Dendritic cell treated with granulocyte-macrophage colony-stimulating factor and Interleukin-4, amounts not matched to agents 40 ng/mL and 50 ng/mL, for 4 days (primary cell): ENCODE results near the gene ATP11A.
"Not testable (repeated sequence)": the region's sequence is repeated elsewhere in the genome, so short reads cannot be mapped to it uniquely, and the experiment has no call there.

Source experiments
- H3K27ac Mint-ChIP-seq: one replicate; pipeline ENCODE4 v1.8.0; 2022; ENCODE audit warnings: mild to moderate bottlenecking, mixed read lengths
- H3K27me3 Mint-ChIP-seq: one replicate; pipeline ENCODE4 v1.8.0; 2022; ENCODE audit warnings: mild to moderate bottlenecking, mixed read lengths
- H3K36me3 Mint-ChIP-seq: one replicate; pipeline ENCODE4 v1.8.0; 2022; ENCODE audit warnings: low read depth, mixed read lengths
- H3K4me1 Mint-ChIP-seq: one replicate; pipeline ENCODE4 v1.8.0; 2022; ENCODE audit warnings: low read depth, mixed read lengths
- H3K4me3 Mint-ChIP-seq: one replicate; pipeline ENCODE4 v1.8.0; 2022; ENCODE audit warnings: mild to moderate bottlenecking, moderate library complexity, mixed read lengths
- H3K9me3 Mint-ChIP-seq: one replicate; pipeline ENCODE4 v1.8.0; 2022; ENCODE audit warnings: mixed read lengths
- intact Hi-C: fragments of 100-400 bp; cut with micrococcal nuclease; formaldehyde crosslinking; loops from one replicate; pipeline ENCODE4 v1.15.0; 2022

Gene ATP11A

GRCh38 chr13:112854321-112854720, 164.5 kb downstream of the ATP11A start:
- Mint-ChIP-seq H3K9me3 (no peaks in the 10 kb centered on the region), H3K27me3 (no peaks in the 10 kb centered on the region), H3K27ac (no peak overlapping the region), H3K4me3 (no peak overlapping the region), H3K36me3 (peaks cover 100% of the 10 kb centered on the region), H3K4me1 (no peaks in the 10 kb centered on the region)
- intact Hi-C loops: no loop called here

- H3K4me1 Mint-ChIP-seq: no peaks in the 10 kb centered on the region
These were observed 166.0 kb downstream of the ATP11A start for GRCh38 chr13:112855859-112856258.

GRCh38 chr13:112857914-112858490, 168.2 kb downstream of the ATP11A start:
- peaks cover 100% of the 10 kb centered on the region for H3K36me3 Mint-ChIP-seq
- no peaks in the 10 kb centered on the region for H3K9me3 Mint-ChIP-seq
- no peak overlapping the region for H3K4me3 Mint-ChIP-seq
- intact Hi-C loops: no loop called here
- H3K27ac Mint-ChIP-seq: no peak overlapping the region
- no peaks in the 10 kb centered on the region for H3K4me1 Mint-ChIP-seq
- no peaks in the 10 kb centered on the region for H3K27me3 Mint-ChIP-seq

More at GRCh38 chr13:112855859-112856258, 166.0 kb downstream of the ATP11A start:
- no peaks in the 10 kb centered on the region for H3K9me3 Mint-ChIP-seq
- no peaks in the 10 kb centered on the region for H3K27me3 Mint-ChIP-seq
- H3K36me3 Mint-ChIP-seq: peaks cover 100% of the 10 kb centered on the region
- H3K27ac Mint-ChIP-seq: no peak overlapping the region
- intact Hi-C loops: no loop called here
- no peak overlapping the region for H3K4me3 Mint-ChIP-seq

- intact Hi-C loops: no loop called here
- Mint-ChIP-seq H3K4me1 (no peaks in the 10 kb centered on the region), H3K27ac (no peak overlapping the region), H3K36me3 (peaks cover 94% of the 10 kb centered on the region), H3K9me3 (no peaks in the 10 kb centered on the region), H3K27me3 (no peaks in the 10 kb centered on the region), H3K4me3 (no peak overlapping the region)
These were observed 169.4 kb downstream of the ATP11A start for GRCh38 chr13:112859128-112859816.

- H3K9me3 Mint-ChIP-seq: no peaks in the 10 kb centered on the region
- intact Hi-C loops: no loop called here
- peaks cover 92% of the 10 kb centered on the region for H3K36me3 Mint-ChIP-seq
- H3K4me1 Mint-ChIP-seq: no peaks in the 10 kb centered on the region
- no peak overlapping the region for H3K4me3 Mint-ChIP-seq
- no peak overlapping the region for H3K27ac Mint-ChIP-seq
- no peaks in the 10 kb centered on the region for H3K27me3 Mint-ChIP-seq
These were observed 170.0 kb downstream of the ATP11A start for GRCh38 chr13:112859817-112860190.

GRCh38 chr13:112861876-112862615, 172.2 kb downstream of the ATP11A start:
- H3K36me3 Mint-ChIP-seq: peaks cover 92% of the 10 kb centered on the region
- H3K27ac Mint-ChIP-seq: no peak overlapping the region
- no peak overlapping the region for H3K4me3 Mint-ChIP-seq
- no peaks in the 10 kb centered on the region for H3K9me3 Mint-ChIP-seq
- intact Hi-C loops: no loop called here
- H3K4me1 Mint-ChIP-seq: no peaks in the 10 kb centered on the region
- no peaks in the 10 kb centered on the region for H3K27me3 Mint-ChIP-seq

GRCh38 chr13:112863356-112863755, 173.5 kb downstream of the ATP11A start:
- H3K4me3 Mint-ChIP-seq, H3K27me3 Mint-ChIP-seq, intact Hi-C loops, H3K4me1 Mint-ChIP-seq, H3K27ac Mint-ChIP-seq, H3K9me3 Mint-ChIP-seq: not testable (repeated sequence)
- H3K36me3 Mint-ChIP-seq: peaks cover 92% of the 10 kb centered on the region

GRCh38 chr13:112865478-112865877, 175.6 kb downstream of the ATP11A start:
- H3K27ac Mint-ChIP-seq, intact Hi-C loops, H3K4me1 Mint-ChIP-seq, H3K9me3 Mint-ChIP-seq, H3K4me3 Mint-ChIP-seq, H3K27me3 Mint-ChIP-seq: not testable (repeated sequence)
- H3K36me3 Mint-ChIP-seq: peaks cover 87% of the 10 kb centered on the region

- Mint-ChIP-seq H3K4me1 (no peaks in the 10 kb centered on the region), H3K36me3 (peaks cover 84% of the 10 kb centered on the region), H3K27me3 (peaks cover 11% of the 10 kb centered on the region), H3K9me3 (no peaks in the 10 kb centered on the region), H3K4me3 (no peak overlapping the region), H3K27ac (no peak overlapping the region)
- intact Hi-C loops: no loop called here
These were observed 177.5 kb downstream of the ATP11A start for GRCh38 chr13:112867301-112867711.

- intact Hi-C loops: no loop called here
- Mint-ChIP-seq H3K27ac (no peak overlapping the region), H3K9me3 (no peaks in the 10 kb centered on the region), H3K4me1 (no peaks in the 10 kb centered on the region), H3K36me3 (peaks cover 75% of the 10 kb centered on the region), H3K27me3 (peaks cover 14% of the 10 kb centered on the region), H3K4me3 (no peak overlapping the region)
These were observed 178.5 kb downstream of the ATP11A start for GRCh38 chr13:112868308-112868707.

GRCh38 chr13:112869202-112870050, 179.6 kb downstream of the ATP11A start:
- H3K4me3 Mint-ChIP-seq: no peak overlapping the region
- H3K9me3 Mint-ChIP-seq: no peaks in the 10 kb centered on the region
- H3K27ac Mint-ChIP-seq: no peak overlapping the region
- H3K27me3 Mint-ChIP-seq: peaks cover 14% of the 10 kb centered on the region
- H3K4me1 Mint-ChIP-seq: peaks cover 10% of the 10 kb centered on the region
- peaks cover 80% of the 10 kb centered on the region for H3K36me3 Mint-ChIP-seq
- intact Hi-C loops: no loop called here

- peaks cover 80% of the 10 kb centered on the region for H3K36me3 Mint-ChIP-seq
- peaks cover 10% of the 10 kb centered on the region for H3K4me1 Mint-ChIP-seq
- no peaks in the 10 kb centered on the region for H3K9me3 Mint-ChIP-seq
- intact Hi-C loops: no loop called here
- H3K4me3 Mint-ChIP-seq: no peak overlapping the region
- no peak overlapping the region for H3K27ac Mint-ChIP-seq
- H3K27me3 Mint-ChIP-seq: peaks cover 14% of the 10 kb centered on the region
These were observed 180.2 kb downstream of the ATP11A start for GRCh38 chr13:112870051-112870331.

- intact Hi-C loops: no loop called here
- Mint-ChIP-seq H3K4me1 (peaks cover 10% of the 10 kb centered on the region), H3K27me3 (peaks cover 14% of the 10 kb centered on the region), H3K36me3 (peaks cover 80% of the 10 kb centered on the region), H3K27ac (no peak overlapping the region), H3K4me3 (no peak overlapping the region), H3K9me3 (no peaks in the 10 kb centered on the region)
These were observed 181.0 kb downstream of the ATP11A start for GRCh38 chr13:112870737-112871287.

- peaks cover 10% of the 10 kb centered on the region for H3K4me1 Mint-ChIP-seq
- no peak overlapping the region for H3K4me3 Mint-ChIP-seq
- no peaks in the 10 kb centered on the region for H3K9me3 Mint-ChIP-seq
- intact Hi-C loops: no loop called here
- peaks cover 14% of the 10 kb centered on the region for H3K27me3 Mint-ChIP-seq
- peaks cover 80% of the 10 kb centered on the region for H3K36me3 Mint-ChIP-seq
- H3K27ac Mint-ChIP-seq: no peak overlapping the region
These were observed 181.9 kb downstream of the ATP11A start for GRCh38 chr13:112871742-112872141.
